Endodermal cell (in vitro differentiated cells): ENCODE results near the gene CXCL5. TPM values are rescaled to one million over a fixed set of nuclear protein-coding genes. Genes with fewer than 3 reads are reported as not detected.

Source experiments
- DNase-seq: peaks from one replicate; pipeline ENCODE4 v3.0.0-alpha.2; 2017
- H3K27ac ChIP-seq: 2 replicates; pipeline ENCODE4 v1.5.1; 2013; ENCODE audit warnings: mild to moderate bottlenecking, low read depth, low read length, moderate library complexity
- H3K27me3 ChIP-seq: 2 replicates; pipeline ENCODE4 v1.6.1; 2013; ENCODE audit warnings: mild to moderate bottlenecking, low read length, moderate library complexity; ENCODE audit not compliant: insufficient read depth, control insufficient read depth, poor library complexity, severe bottlenecking
- H3K36me3 ChIP-seq: 2 replicates; pipeline ENCODE4 v1.7.0; 2013; ENCODE audit warnings: mild to moderate bottlenecking, low read length, moderate library complexity; ENCODE audit not compliant: control insufficient read depth, insufficient read depth
- H3K4me1 ChIP-seq: one replicate; pipeline ENCODE4 v1.7.0; 2013; ENCODE audit warnings: low read length; ENCODE audit not compliant: control insufficient read depth, insufficient read depth
- H3K4me3 ChIP-seq: 2 replicates; pipeline ENCODE4 v1.5.1; 2013; ENCODE audit warnings: mild to moderate bottlenecking, low read length, moderate library complexity
- H3K9ac ChIP-seq: 2 replicates; pipeline ENCODE4 v1.6.1; 2013; ENCODE audit warnings: mild to moderate bottlenecking, low read length, moderate library complexity; ENCODE audit not compliant: poor library complexity, severe bottlenecking; ENCODE audit errors: extremely low read depth
- H3K9me3 ChIP-seq: 2 replicates; pipeline ENCODE4 v1.6.1; 2013; ENCODE audit warnings: mild to moderate bottlenecking, low read length, moderate library complexity; ENCODE audit not compliant: control insufficient read depth
- H3K27ac Mint-ChIP-seq: 2 replicates; pipeline ENCODE4 v1.8.0; 2020; ENCODE audit warnings: mixed read lengths
- H3K27me3 Mint-ChIP-seq: 2 replicates; pipeline ENCODE4 v1.8.0; 2021; ENCODE audit warnings: mild to moderate bottlenecking, mixed read lengths; ENCODE audit not compliant: insufficient read depth
- H3K36me3 Mint-ChIP-seq: 2 replicates; pipeline ENCODE4 v1.8.0; 2020; ENCODE audit warnings: low read depth, mixed read lengths
- H3K4me1 Mint-ChIP-seq: 2 replicates; pipeline ENCODE4 v1.8.0; 2020; ENCODE audit warnings: mixed read lengths
- H3K4me3 Mint-ChIP-seq: 2 replicates; pipeline ENCODE4 v1.8.0; 2020; ENCODE audit warnings: mild to moderate bottlenecking, moderate library complexity, mixed read lengths
- H3K9me3 Mint-ChIP-seq: 2 replicates; pipeline ENCODE4 v1.8.0; 2020; ENCODE audit warnings: mild to moderate bottlenecking, mixed read lengths
- WGBS, 2 experiments: methylation state at CpG; one replicate each; pipeline versions ENCODE4 v1.1.5 to v1.1.7; 2013; ENCODE audit warnings: missing lambda C conversion rate in 2 of 2, mixed read lengths in 1 of 2; ENCODE audit not compliant: insufficient coverage in 1 of 2, insufficient read length in 1 of 2; 5-methylcytosine and 5-hydroxymethylcytosine counted together
- total RNA-seq, 2 donors: library from RNA; stranded (reverse); fragmentation: NEBNext Ultra II Directional in 1 of 2; extraction: Animal tissue kit (Norgen Biotek cat#: 25700) in 1 of 2; gene quantifications; 2 replicates in 1 of 2; 3 replicates in 1 of 2; pipeline ENCODE4 v1.2.1, GENCODE V29; 2021
- TF ChIP-seq, protein P1 (sequence below): fragments of 200-600 bp; sonication (generic); conservative IDR thresholded peaks from 2 replicates; pipeline ENCODE4 v1.5.0; 2021; ENCODE audit warnings: antibody characterized with exemption, mild to moderate bottlenecking

CXCL5 gene
- total RNA-seq, 2 donors from 2014 or later: 0.73 to 10.7 TPM

DNA sequence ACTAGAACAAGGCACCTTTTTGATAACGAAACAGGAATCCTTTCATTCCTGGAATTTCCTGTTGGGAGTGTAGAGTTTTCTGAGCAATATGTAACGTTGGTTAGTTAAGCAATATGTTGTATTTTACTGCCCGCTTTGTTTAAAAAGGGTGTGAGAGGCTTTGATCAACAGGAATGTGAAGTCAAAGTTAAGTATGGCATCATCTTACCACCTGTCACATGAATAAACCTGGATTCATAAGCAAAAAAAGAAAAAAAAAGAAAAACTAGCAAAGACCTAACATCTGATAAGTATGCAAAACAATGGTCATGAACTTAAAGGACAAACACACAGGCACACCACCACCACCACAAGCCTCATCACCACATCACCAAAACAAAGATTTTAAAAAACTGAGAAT, 7.1 kb upstream of the CXCL5 start:
- Mint-ChIP-seq H3K36me3 (peaks cover 2% of the 10 kb centered on the region), H3K9me3 (no peaks in the 10 kb centered on the region), H3K4me1 (peaks cover 9% of the 10 kb centered on the region), H3K4me3 (no peak overlapping the region), H3K27me3 (no peaks in the 10 kb centered on the region), H3K27ac (no peak overlapping the region)
- H3K4me1 ChIP-seq: no peaks in the 10 kb centered on the region
- 85% methylated on average over 3 of the region's 3 CpGs; no CpG with 5 or more reads in 1 of the 2 experiments for WGBS, 2 experiments
- H3K9me3 ChIP-seq: no peaks in the 10 kb centered on the region
- no peak for DNase-seq
- no peaks in the 10 kb centered on the region for H3K27me3 ChIP-seq
- H3K4me3 ChIP-seq: no peak overlapping the region
- H3K27ac ChIP-seq: no peak overlapping the region
- no peaks in the 10 kb centered on the region for H3K36me3 ChIP-seq
- H3K9ac ChIP-seq: no peak overlapping the region
- TF ChIP-seq, protein P1, sequence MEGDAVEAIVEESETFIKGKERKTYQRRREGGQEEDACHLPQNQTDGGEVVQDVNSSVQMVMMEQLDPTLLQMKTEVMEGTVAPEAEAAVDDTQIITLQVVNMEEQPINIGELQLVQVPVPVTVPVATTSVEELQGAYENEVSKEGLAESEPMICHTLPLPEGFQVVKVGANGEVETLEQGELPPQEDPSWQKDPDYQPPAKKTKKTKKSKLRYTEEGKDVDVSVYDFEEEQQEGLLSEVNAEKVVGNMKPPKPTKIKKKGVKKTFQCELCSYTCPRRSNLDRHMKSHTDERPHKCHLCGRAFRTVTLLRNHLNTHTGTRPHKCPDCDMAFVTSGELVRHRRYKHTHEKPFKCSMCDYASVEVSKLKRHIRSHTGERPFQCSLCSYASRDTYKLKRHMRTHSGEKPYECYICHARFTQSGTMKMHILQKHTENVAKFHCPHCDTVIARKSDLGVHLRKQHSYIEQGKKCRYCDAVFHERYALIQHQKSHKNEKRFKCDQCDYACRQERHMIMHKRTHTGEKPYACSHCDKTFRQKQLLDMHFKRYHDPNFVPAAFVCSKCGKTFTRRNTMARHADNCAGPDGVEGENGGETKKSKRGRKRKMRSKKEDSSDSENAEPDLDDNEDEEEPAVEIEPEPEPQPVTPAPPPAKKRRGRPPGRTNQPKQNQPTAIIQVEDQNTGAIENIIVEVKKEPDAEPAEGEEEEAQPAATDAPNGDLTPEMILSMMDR: no peak

DNA sequence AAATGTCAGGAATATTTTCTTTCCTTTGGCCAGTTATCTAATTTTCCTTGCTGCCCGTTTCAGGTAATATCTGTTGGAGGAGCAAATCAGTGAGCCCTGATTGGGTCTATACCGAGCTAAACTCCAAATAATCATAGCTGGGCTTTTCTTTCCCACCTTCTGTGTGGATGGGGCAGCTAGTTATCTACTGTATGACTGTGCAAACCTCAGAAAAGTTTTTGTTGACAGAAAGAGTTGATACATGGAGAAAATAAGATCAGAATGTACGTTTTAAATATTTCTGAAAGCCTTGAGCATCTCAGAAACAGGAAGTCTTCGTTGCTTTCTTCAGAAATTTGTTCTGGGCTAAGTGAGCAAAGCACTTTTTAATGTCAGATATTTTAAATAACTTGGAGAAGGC, 6.2 kb upstream of the CXCL5 start:
- WGBS, 2 experiments: 88 to 94% methylated on average over 2 to 4 of the region's 4 CpGs
- peaks cover 1% of the 10 kb centered on the region for H3K27me3 Mint-ChIP-seq
- H3K36me3 Mint-ChIP-seq: peaks cover 2% of the 10 kb centered on the region

GRCh38 chr4:74000301-74000700, 1.8 kb upstream of the CXCL5 start:
- no peak overlapping the region for H3K27ac Mint-ChIP-seq
- 84 to 90% methylated on average over 6 of the region's 6 CpGs for WGBS, 2 experiments
- Histone ChIP-seq H3K27me3 (peaks cover 28% of the 10 kb centered on the region), H3K9ac (no peak overlapping the region), H3K4me1 (no peaks in the 10 kb centered on the region), H3K9me3 (no peaks in the 10 kb centered on the region), H3K36me3 (no peaks in the 10 kb centered on the region), H3K27ac (no peak overlapping the region), H3K4me3 (no peak overlapping the region)
- peaks cover 2% of the 10 kb centered on the region for H3K36me3 Mint-ChIP-seq
- H3K9me3 Mint-ChIP-seq: no peaks in the 10 kb centered on the region
- TF ChIP-seq, protein P1: no peak
- DNase-seq: no peak
- no peak overlapping the region for H3K4me3 Mint-ChIP-seq
- H3K4me1 Mint-ChIP-seq: peaks cover 18% of the 10 kb centered on the region
- peaks cover 24% of the 10 kb centered on the region for H3K27me3 Mint-ChIP-seq

More for the DNA sequence above, 6.2 kb upstream of the CXCL5 start:
- no peak overlapping the region for H3K4me3 Mint-ChIP-seq
- Histone ChIP-seq H3K4me1 (no peaks in the 10 kb centered on the region), H3K36me3 (no peaks in the 10 kb centered on the region), H3K4me3 (no peak overlapping the region), H3K9me3 (no peaks in the 10 kb centered on the region), H3K27ac (no peak overlapping the region), H3K27me3 (peaks cover under 1% of the 10 kb centered on the region), H3K9ac (no peak overlapping the region)
- H3K27ac Mint-ChIP-seq: no peak overlapping the region
- TF ChIP-seq, protein P1: no peak
- H3K4me1 Mint-ChIP-seq: peaks cover 17% of the 10 kb centered on the region
- no peaks in the 10 kb centered on the region for H3K9me3 Mint-ChIP-seq
- no peak for DNase-seq
